Measurements from ENCODE around the gene ZNF784. TPM values are rescaled to one million over a fixed set of nuclear protein-coding genes. Genes with fewer than 3 reads are reported as not detected.

Gene ZNF784
- total RNA-seq, 1 donor from 2014 or later = 4.9 TPM

DNA sequence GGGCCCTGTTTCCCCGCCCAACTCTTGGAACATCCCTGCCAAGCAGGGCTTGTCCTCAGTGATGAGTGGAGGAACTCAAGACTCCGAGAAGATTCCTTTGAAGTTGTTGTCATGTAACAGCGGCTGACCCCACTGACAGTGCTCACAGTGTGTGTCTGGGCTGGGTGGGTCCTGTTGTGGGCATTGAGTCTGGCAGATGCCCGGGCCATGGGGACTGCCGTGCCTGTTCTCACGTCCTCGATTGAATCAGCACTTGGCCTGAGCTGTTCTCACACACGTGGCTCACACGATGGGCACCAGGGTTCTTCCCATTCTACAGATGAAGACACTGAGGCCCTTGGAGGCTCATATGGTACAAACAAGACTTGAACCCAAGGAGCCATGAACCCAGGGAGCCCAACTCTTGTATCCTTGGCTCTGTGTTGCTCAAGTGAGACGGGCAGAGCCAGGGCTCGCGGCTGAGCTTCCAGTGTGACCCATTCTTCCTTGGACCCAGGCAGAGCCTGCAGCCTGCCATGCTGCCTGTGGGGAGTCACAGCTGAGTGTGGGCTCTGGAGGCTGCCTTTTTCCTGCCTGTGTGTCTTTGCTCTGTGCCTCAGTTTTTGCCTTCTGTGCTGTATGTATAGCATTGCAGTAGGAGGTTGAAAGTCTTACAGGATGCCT lies 42.1 kb upstream of the ZNF784 start:
- H3K4me1 Mint-ChIP-seq (ENCODE audit: low read depth) = peaks cover 3% of the 10 kb centered on the region
- no peaks in the 10 kb centered on the region for H3K9me3 Mint-ChIP-seq
- H3K36me3 Mint-ChIP-seq (ENCODE audit: low read depth) = peaks cover 89% of the 10 kb centered on the region
- no peak overlapping the region for H3K27ac Mint-ChIP-seq
- H3K27me3 Mint-ChIP-seq (ENCODE audit: low read depth) = no peaks in the 10 kb centered on the region
- DNase-seq (ENCODE audit: low spot score) = no peak
- H3K4me3 Mint-ChIP-seq (ENCODE audit: low read depth) = no peak overlapping the region
- intact Hi-C loops (cut with micrococcal nuclease) = no loop called here

DNA sequence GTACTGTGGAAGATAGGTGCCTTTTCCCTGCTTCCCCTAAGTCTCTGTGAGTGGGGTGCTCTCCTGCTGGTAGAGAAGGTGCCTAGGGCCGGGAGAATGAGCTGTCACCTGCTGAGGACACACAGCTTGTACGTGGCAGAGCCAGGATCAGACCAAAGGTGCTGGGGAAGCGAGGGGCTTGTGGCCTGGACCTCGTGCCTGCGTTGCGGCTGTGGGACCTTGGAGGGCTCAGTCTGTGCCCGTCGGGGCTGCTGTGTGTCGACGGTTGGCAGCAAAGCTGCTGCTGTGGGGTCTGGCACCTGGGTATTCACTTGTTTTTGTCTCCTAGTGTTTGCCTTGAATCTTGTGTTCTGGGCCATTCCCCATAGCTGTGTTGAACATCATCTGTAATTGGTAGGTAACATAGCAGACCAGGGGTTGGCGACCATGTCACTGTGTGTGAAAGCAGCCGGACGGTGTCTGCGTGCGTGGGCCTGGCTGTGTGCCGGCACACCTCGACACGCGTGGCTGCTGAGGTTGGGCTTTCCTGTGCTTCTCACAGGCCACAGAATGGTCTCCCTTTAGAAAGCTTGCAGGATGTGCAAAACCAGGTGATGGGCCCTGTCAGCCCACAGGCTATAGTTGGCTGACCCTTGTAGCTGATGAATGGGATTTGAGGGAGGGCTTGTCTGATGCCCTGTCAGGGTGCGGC lies 39.6 kb upstream of the ZNF784 start:
- no peaks in the 10 kb centered on the region for H3K27me3 Mint-ChIP-seq (ENCODE audit: low read depth)
- no peak for DNase-seq (ENCODE audit: low spot score)
- no peaks in the 10 kb centered on the region for H3K9me3 Mint-ChIP-seq
- no peak overlapping the region for H3K4me3 Mint-ChIP-seq (ENCODE audit: low read depth)
- H3K27ac Mint-ChIP-seq = no peak overlapping the region
- intact Hi-C loops (cut with micrococcal nuclease) = no loop called here
- H3K36me3 Mint-ChIP-seq (ENCODE audit: low read depth) = peaks cover 89% of the 10 kb centered on the region
- peaks cover 9% of the 10 kb centered on the region for H3K4me1 Mint-ChIP-seq (ENCODE audit: low read depth)

DNA sequence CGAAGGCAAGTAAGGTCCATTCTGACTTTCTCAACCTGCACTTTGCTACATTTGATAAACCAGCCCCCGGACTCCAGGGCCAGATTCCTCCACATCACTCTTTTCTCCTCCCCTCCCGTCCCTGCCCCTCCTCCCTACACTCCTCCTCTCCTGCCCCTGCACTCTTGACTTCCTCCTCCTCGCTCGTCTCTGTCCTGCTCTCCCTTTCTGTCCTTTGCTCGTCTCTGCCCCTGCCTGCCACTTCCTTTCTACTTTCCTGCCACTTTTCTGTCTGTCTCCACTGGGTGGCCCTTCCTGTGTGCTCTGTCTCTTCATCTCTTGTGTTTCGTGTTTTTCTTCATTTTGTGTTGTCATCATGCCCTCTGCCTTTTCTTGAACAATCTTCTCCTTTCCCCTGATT lies 37.5 kb upstream of the ZNF784 start:
- Mint-ChIP-seq H3K4me3 (ENCODE audit: low read depth) (no peak overlapping the region), H3K36me3 (ENCODE audit: low read depth) (peaks cover 84% of the 10 kb centered on the region), H3K9me3 (no peaks in the 10 kb centered on the region), H3K27ac (no peak overlapping the region), H3K4me1 (ENCODE audit: low read depth) (peaks cover 21% of the 10 kb centered on the region), H3K27me3 (ENCODE audit: low read depth) (no peaks in the 10 kb centered on the region)
- intact Hi-C loops (cut with micrococcal nuclease) = no loop called here
- no peak for DNase-seq (ENCODE audit: low spot score)

DNA sequence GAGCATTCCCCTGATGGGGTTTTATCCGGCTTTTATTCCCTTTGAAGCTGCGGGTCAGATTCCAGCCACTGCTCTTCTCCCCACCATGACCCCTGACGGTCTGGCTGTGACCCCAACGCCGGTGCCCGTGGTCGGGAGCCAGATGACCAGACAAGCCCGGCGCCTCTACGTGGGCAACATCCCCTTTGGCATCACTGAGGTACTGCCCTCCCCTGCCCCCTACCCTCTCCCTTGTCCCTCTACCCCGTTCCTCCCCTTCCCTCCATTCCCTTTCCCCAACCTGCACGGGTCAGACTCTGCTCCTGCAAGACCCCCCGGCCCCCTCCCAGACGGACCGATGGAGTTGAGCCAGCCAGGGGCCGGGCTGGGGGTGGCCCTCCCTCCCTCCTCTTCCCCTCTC lies 36.6 kb upstream of the ZNF784 start:
- Mint-ChIP-seq H3K36me3 (ENCODE audit: low read depth) (peaks cover 83% of the 10 kb centered on the region), H3K9me3 (no peaks in the 10 kb centered on the region), H3K4me1 (ENCODE audit: low read depth) (peaks cover 24% of the 10 kb centered on the region), H3K27ac (no peak overlapping the region), H3K4me3 (ENCODE audit: low read depth) (no peak overlapping the region), H3K27me3 (ENCODE audit: low read depth) (no peaks in the 10 kb centered on the region)
- DNase-seq (ENCODE audit: low spot score) = no peak
- intact Hi-C loops (cut with micrococcal nuclease) = no loop called here

DNA sequence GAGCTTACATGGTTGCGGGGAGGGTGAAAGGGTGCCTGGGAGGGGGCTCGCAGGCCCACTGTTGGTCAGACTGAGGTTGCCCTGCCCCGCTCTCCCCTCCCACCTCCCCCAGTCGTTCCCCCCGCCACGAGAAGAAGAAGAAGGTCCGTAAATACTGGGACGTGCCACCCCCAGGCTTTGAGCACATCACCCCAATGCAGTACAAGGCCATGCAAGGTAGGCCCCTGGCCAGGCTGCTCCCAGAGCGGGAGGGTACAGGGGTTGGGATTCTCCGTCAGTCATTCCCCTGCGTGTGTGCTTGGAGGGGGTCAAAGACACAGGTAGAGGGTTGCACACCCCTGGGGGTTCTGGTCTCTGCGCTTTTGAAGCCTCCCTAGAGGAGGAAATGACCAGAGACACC lies 36.0 kb upstream of the ZNF784 start:
- no peaks in the 10 kb centered on the region for H3K9me3 Mint-ChIP-seq

DNA sequence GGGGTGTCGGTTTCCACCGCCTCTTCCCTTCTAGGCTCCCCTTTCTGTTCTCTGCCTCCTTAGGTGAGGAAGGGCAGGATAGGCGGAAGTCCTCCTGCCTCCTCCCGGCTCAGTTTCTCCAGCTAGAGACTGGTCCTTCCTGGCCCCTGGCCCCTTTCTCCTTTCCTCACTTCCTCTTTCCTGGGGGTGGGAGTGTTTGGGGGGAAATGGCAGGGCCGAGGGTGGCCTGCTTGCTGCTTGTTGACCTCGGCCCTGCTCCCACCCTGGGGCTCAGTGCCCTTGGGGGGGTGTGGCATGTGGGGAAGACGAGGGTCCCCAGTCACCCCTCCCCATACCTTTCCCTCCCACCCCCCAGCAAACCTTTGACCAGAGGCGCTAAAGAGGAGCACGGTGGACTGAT lies 35.5 kb upstream of the ZNF784 start:
- Mint-ChIP-seq H3K27ac (no peak overlapping the region), H3K27me3 (ENCODE audit: low read depth) (no peaks in the 10 kb centered on the region), H3K4me1 (ENCODE audit: low read depth) (peaks cover 27% of the 10 kb centered on the region), H3K9me3 (no peaks in the 10 kb centered on the region), H3K36me3 (ENCODE audit: low read depth) (peaks cover 82% of the 10 kb centered on the region), H3K4me3 (ENCODE audit: low read depth) (no peak overlapping the region)
- intact Hi-C loops (cut with micrococcal nuclease) = loop anchor here (10.0 kb wide), 1 partner anchor 655 kb away; the partner anchor contains the start of gene ZSCAN5A
- DNase-seq (ENCODE audit: low spot score) = no peak

More for the DNA sequence above, 36.0 kb upstream of the ZNF784 start:
- Mint-ChIP-seq H3K4me1 (ENCODE audit: low read depth) (peaks cover 27% of the 10 kb centered on the region), H3K4me3 (ENCODE audit: low read depth) (no peak overlapping the region), H3K27me3 (ENCODE audit: low read depth) (no peaks in the 10 kb centered on the region), H3K27ac (no peak overlapping the region), H3K36me3 (ENCODE audit: low read depth) (peaks cover 83% of the 10 kb centered on the region)
- intact Hi-C loops (cut with micrococcal nuclease) = no loop called here
- no peak for DNase-seq (ENCODE audit: low spot score)

DNA sequence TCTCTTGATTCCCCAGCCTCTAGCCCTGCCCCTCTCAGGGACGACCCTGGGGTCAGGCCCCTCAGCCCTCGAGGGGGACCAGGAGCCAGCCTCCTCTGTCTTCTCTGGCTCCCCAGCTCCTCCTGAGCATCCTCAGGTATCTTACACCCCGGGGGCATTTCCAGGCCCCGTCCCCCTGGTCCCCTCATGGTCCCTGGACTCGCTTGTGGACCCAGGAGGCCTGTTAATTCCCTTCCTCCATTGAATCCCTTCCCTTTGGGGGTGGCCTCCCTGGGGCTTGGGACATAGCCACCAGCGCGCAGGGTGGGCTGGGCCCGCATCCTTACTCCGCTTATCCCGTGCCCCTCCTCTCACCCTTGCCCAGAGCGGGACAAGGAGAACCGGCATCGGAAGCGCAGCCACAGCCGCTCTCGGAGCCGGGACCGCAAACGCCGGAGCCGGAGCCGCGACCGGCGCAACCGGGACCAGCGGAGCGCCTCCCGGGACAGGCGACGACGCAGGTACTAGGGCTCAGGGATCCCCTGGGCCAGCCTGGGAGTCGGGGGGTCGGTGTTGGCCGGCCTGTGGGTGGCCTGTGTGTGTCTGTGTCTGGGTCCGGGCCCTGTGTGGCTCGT lies 34.6 kb upstream of the ZNF784 start:
- Mint-ChIP-seq H3K27me3 (ENCODE audit: low read depth) (no peaks in the 10 kb centered on the region), H3K27ac (no peak overlapping the region), H3K4me3 (ENCODE audit: low read depth) (no peak overlapping the region), H3K4me1 (ENCODE audit: low read depth) (peaks cover 27% of the 10 kb centered on the region), H3K36me3 (ENCODE audit: low read depth) (peaks cover 74% of the 10 kb centered on the region), H3K9me3 (no peaks in the 10 kb centered on the region)
- DNase-seq (ENCODE audit: low spot score) = no peak
- intact Hi-C loops (cut with micrococcal nuclease) = loop anchor here (10.0 kb wide), 1 partner anchor 656 kb away; the partner anchor contains the start of gene ZSCAN5A

DNA sequence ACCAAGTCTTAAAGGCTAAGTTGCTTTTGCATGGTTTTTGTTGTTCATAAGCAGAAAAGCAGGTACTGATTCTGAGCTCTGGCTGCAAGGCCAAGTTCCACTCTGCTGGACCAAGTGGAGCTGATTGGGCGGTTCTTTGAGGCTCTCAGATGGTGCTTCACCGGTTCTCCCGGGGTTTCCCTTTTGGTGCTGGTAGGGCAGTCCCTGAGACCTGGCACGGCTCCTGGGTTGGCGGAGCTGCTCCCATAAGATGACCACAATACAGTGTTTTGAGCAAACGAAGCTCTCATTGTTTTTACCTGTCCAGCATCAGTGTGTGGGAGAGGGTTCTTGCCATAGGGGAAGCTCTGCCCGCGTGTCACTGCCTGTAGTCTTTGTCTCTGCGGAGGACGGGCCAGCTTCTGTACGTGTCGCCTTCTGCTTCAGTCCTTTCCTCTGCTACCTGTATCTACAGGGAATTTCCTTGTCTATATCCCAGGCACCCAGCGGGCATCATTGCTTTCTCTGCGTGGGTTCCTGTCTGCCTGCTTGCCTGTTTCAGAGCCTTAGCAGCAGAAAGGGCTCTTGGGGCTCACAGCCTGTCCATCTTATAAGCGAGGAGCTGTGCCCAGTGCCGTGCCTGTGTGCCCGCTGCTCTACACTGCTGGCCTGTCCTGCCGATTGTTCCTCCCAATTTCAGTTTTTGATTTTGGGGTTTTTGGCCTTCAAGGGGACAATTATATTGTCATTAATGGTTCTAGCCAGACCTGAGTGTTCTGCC lies 32.8 kb upstream of the ZNF784 start:
- H3K4me3 Mint-ChIP-seq (ENCODE audit: low read depth) = peak overlapping the region; percentile 96
- intact Hi-C loops (cut with micrococcal nuclease) = loop anchor here (10.0 kb wide), 1 partner anchor 658 kb away; the partner anchor contains the start of gene ZSCAN5A
- peaks cover 60% of the 10 kb centered on the region for H3K36me3 Mint-ChIP-seq (ENCODE audit: low read depth)
- no peak for DNase-seq (ENCODE audit: low spot score)
- H3K4me1 Mint-ChIP-seq (ENCODE audit: low read depth) = peaks cover 27% of the 10 kb centered on the region
- H3K27me3 Mint-ChIP-seq (ENCODE audit: low read depth) = no peaks in the 10 kb centered on the region
- no peaks in the 10 kb centered on the region for H3K9me3 Mint-ChIP-seq
- no peak overlapping the region for H3K27ac Mint-ChIP-seq

DNA sequence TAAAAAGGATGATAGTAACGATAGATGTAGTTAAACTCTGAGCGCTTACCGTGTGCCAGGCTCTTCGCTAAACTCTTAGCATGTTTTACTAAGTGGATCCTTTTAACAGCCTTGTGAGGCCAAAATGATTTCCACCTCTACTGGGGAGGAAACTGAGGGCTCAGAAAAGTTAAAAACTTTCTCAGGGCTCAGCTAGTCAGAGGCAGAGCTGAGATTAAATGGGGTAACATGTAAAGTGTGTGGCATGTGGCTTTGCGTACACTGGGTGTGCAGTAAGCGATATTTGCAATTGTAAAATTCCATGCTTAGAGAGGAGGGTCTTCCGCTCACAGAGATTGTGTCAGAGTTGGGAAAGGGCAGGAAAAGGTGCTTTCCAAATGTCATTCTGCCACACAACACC lies 32.2 kb upstream of the ZNF784 start:
- no peak for DNase-seq (ENCODE audit: low spot score)
- Mint-ChIP-seq H3K27me3 (ENCODE audit: low read depth) (no peaks in the 10 kb centered on the region), H3K4me3 (ENCODE audit: low read depth) (peak overlapping the region; percentile 96), H3K9me3 (no peaks in the 10 kb centered on the region), H3K27ac (peak overlapping the region; percentile 99), H3K36me3 (ENCODE audit: low read depth) (peaks cover 56% of the 10 kb centered on the region), H3K4me1 (ENCODE audit: low read depth) (peaks cover 24% of the 10 kb centered on the region)
- intact Hi-C loops (cut with micrococcal nuclease) = loop anchor here (10.0 kb wide), 1 partner anchor 658 kb away; the partner anchor contains the start of gene ZSCAN5A

DNA sequence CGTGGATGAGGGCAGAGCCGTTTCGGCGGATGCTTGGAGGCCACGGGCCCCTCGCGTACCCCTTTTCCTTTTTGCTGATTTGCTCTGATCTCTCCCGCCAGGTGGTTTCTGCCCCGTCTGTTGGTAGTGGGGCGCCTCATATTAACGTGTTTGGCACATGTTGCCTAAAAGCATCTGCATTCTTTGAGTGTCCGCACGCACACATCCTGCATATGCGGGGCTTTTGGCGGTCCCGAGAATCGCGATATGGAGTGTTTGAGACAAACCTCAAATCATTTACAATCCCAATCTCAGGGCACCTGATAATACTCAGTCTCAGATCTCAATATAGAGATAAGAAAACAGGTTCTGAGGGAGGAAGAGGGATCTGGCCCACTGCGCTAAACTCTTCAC lies 31.3 kb upstream of the ZNF784 start:
- peak overlapping the region; percentile 96 for H3K4me3 Mint-ChIP-seq (ENCODE audit: low read depth)
- peaks cover 27% of the 10 kb centered on the region for H3K4me1 Mint-ChIP-seq (ENCODE audit: low read depth)
- H3K27ac Mint-ChIP-seq = peak overlapping the region; percentile 99
- no peak for DNase-seq (ENCODE audit: low spot score)
- H3K9me3 Mint-ChIP-seq = no peaks in the 10 kb centered on the region
- intact Hi-C loops (cut with micrococcal nuclease) = loop anchor here (1.0 to 10.0 kb wide), 3 partner anchors 20 to 659 kb away; partner anchors contain the start of genes EPN1, ZNF865 and ZSCAN5A
- H3K36me3 Mint-ChIP-seq (ENCODE audit: low read depth) = peaks cover 51% of the 10 kb centered on the region
- no peaks in the 10 kb centered on the region for H3K27me3 Mint-ChIP-seq (ENCODE audit: low read depth)

DNA sequence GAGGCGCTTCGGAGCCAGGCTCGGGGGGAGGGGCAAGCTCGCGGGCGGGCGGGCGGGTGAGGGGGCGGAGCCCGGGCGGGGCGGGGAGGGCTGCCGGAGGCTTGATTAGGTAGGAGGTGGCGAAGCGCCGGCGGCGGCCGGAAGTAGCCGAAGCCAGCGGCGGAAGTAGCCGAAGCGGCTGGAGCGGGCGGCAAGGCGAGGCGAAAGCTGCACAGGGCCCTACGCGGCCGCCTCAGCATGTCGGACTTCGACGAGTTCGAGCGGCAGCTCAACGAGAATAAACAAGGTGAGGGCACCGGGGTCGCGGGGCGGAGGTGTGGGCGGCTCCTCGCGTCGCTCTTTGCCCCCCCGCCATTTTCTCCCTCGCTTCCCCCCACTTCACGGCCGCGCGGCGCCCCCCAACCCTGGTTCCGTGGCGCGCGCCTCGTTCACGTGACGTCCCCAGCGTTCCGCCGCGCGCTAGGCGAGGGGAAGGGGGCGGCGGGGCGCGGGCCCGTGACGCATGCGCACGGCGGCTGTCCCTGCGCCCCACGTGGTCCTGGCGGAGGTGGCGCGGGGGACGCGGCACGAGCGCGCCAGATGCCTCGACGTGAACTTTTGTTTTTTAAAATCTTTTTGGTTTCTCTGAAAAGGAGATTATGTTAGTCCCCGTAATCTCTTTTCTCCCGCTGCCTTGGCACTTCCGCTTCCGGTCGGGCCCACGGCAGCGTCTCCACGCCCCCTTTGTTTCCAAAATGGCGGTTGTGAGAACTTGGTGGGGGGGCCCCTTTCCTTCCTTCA lies 30.7 kb upstream of the ZNF784 start, which contains the start of gene U2AF2:
Gene U2AF2 (plus strand): TSS at position 168 of the 780 bp plus-strand sequence. CDS start 70 bp downstream, at position 238.
- intact Hi-C loops (cut with micrococcal nuclease) = loop anchor here (1.0 to 10.0 kb wide), 4 partner anchors 12 to 660 kb away; partner anchors contain the start of genes EPN1, ZNF581, ZNF865 and ZSCAN5A
- H3K4me3 Mint-ChIP-seq (ENCODE audit: low read depth) = peak within 1 kb of the TSS; percentile 96
- H3K9me3 Mint-ChIP-seq = no peaks in the 10 kb centered on the region
- peaks cover 25% of the 10 kb centered on the region for H3K4me1 Mint-ChIP-seq (ENCODE audit: low read depth)
- peaks cover 45% of the 10 kb centered on the region for H3K36me3 Mint-ChIP-seq (ENCODE audit: low read depth)
- DNase-seq (ENCODE audit: low spot score) = peak; percentile 91
- H3K27ac Mint-ChIP-seq = peak within 1 kb of the TSS; percentile 99
- no peaks in the 10 kb centered on the region for H3K27me3 Mint-ChIP-seq (ENCODE audit: low read depth)
